Activated CD8-positive, alpha-beta T cell treated with anti-CD3 and anti-CD28 coated beads for 36 hours (primary cell): ENCODE data around the gene CCDC175. TPM values are rescaled to one million over a fixed set of nuclear protein-coding genes. Genes with fewer than 3 reads are reported as not detected.

Experiments used
- ATAC-seq: fragments of 200-7000 bp; cut with Tn5 transposase; one replicate; pipeline ENCODE4 v1.10.0; 2021; ENCODE audit warnings: mild to moderate bottlenecking, moderate library complexity
- CTCF ChIA-PET: fragments of 350-600 bp; sonication (Branson Sonifier 250); formaldehyde crosslinking; loops from one replicate; lab custom pipeline; 2021; ENCODE audit warnings: antibody characterized with exemption; lab: Charles Lee
- POLR2A ChIA-PET: fragments of 350-600 bp; sonication (Branson Sonifier 250); formaldehyde crosslinking; loops from one replicate; lab custom pipeline; 2021; ENCODE audit warnings: antibody characterized with exemption; lab: Charles Lee
- DNase-seq: peaks from one replicate; pipeline ENCODE4 v3.0.0-alpha.2; 2020
- H3K27ac Mint-ChIP-seq: one replicate; pipeline ENCODE4 v1.8.0; 2021; ENCODE audit warnings: mild to moderate bottlenecking, mixed read lengths
- H3K27me3 Mint-ChIP-seq: one replicate; pipeline ENCODE4 v1.8.0; 2021; ENCODE audit warnings: mixed read lengths
- H3K36me3 Mint-ChIP-seq: one replicate; pipeline ENCODE4 v1.8.0; 2021; ENCODE audit warnings: low read depth, mixed read lengths
- H3K4me1 Mint-ChIP-seq: one replicate; pipeline ENCODE4 v1.8.0; 2021; ENCODE audit warnings: low read depth, mixed read lengths
- H3K4me3 Mint-ChIP-seq: one replicate; pipeline ENCODE4 v1.8.0; 2021; ENCODE audit warnings: mild to moderate bottlenecking, moderate library complexity, mixed read lengths
- H3K9me3 Mint-ChIP-seq: one replicate; pipeline ENCODE4 v1.8.0; 2021; ENCODE audit warnings: mixed read lengths
- CTCF ChIP-seq: fragments of 200-600 bp; IDR thresholded peaks from one replicate; pipeline ENCODE4 v1.8.0; 2022; ENCODE audit warnings: antibody characterized with exemption, mild to moderate bottlenecking
- intact Hi-C: fragments of 100-400 bp; cut with micrococcal nuclease; formaldehyde crosslinking; loops from one replicate; pipeline ENCODE4 v1.10.0; 2022
- total RNA-seq, 2 experiments: library from RNA; stranded (reverse); gene quantifications; one replicate each; pipeline ENCODE4 v1.2.3, GENCODE V29; 2021

The CCDC175 gene
- total RNA-seq, 2 experiments from 2014 or later = not detected

GRCh38 chr14:59509101-59509500 lies 67.5 kb downstream of the CCDC175 start:
- peaks cover 8% of the 10 kb centered on the region for H3K4me1 Mint-ChIP-seq
- CTCF ChIA-PET = interaction anchor here (0.7 to 6.5 kb wide), 2 partner anchors 68 to 675 kb away, joined by 3 to 75 read pairs; partner anchors contain the start of gene CCDC175

GRCh38 chr14:59507752-59508103 lies 68.9 kb downstream of the CCDC175 start:
- H3K4me3 Mint-ChIP-seq = no peak overlapping the region
- POLR2A ChIA-PET = no interaction called here

More at GRCh38 chr14:59509101-59509500, 67.5 kb downstream of the CCDC175 start:
- no peak for TF ChIP-seq CTCF
- no peak for DNase-seq
- intact Hi-C loops = loop anchor here (5.0 kb wide), 1 partner anchor 68 kb away; the partner anchor contains the start of gene CCDC175
- POLR2A ChIA-PET = no interaction called here
- Mint-ChIP-seq H3K9me3 (no peaks in the 10 kb centered on the region), H3K36me3 (no peaks in the 10 kb centered on the region), H3K27me3 (peaks cover 9% of the 10 kb centered on the region), H3K27ac (no peak overlapping the region), H3K4me3 (no peak overlapping the region)
- no peak for ATAC-seq

GRCh38 chr14:59507063-59507751 lies 69.4 kb downstream of the CCDC175 start:
- intact Hi-C loops = loop anchor here (5.0 kb wide), 1 partner anchor 70 kb away; the partner anchor contains the start of gene CCDC175
- Mint-ChIP-seq H3K4me3 (no peak overlapping the region), H3K4me1 (peaks cover 8% of the 10 kb centered on the region), H3K27me3 (peaks cover 6% of the 10 kb centered on the region), H3K36me3 (peaks cover 1% of the 10 kb centered on the region), H3K9me3 (no peaks in the 10 kb centered on the region), H3K27ac (no peak overlapping the region)
- ChIA-PET CTCF (interaction anchor here (0.8 to 6.5 kb wide), 18 partner anchors 8 to 682 kb away, joined by 3 to 75 read pairs (median 4); partner anchors contain the start of genes CCDC175, JKAMP and L3HYPDH), POLR2A (interaction anchor here (0.5 kb wide), 1 partner anchor 670 kb away, joined by 3 read pairs; no protein-coding TSS in a partner anchor)
- peak; percentile 83 for TF ChIP-seq CTCF
- ATAC-seq (peak; percentile 97), DNase-seq (peak; percentile 77)

More at GRCh38 chr14:59507752-59508103, 68.9 kb downstream of the CCDC175 start:
- Mint-ChIP-seq H3K36me3 (peaks cover 1% of the 10 kb centered on the region), H3K27ac (no peak overlapping the region), H3K27me3 (peaks cover 6% of the 10 kb centered on the region), H3K9me3 (no peaks in the 10 kb centered on the region), H3K4me1 (peaks cover 8% of the 10 kb centered on the region)
- DNase-seq (no peak), ATAC-seq (no peak)
- CTCF ChIA-PET = interaction anchor here (0.8 to 6.5 kb wide), 18 partner anchors 9 to 681 kb away, joined by 3 to 75 read pairs (median 4); partner anchors contain the start of genes CCDC175, JKAMP and L3HYPDH
- intact Hi-C loops = loop anchor here (5.0 kb wide), 1 partner anchor 70 kb away; the partner anchor contains the start of gene CCDC175
- no peak for TF ChIP-seq CTCF

- no peaks in the 10 kb centered on the region for H3K27me3 Mint-ChIP-seq
- TF ChIP-seq CTCF = no peak
- POLR2A ChIA-PET = no interaction called here
- no peak overlapping the region for H3K27ac Mint-ChIP-seq
- DNase-seq (no peak), ATAC-seq (no peak)
- H3K4me1 Mint-ChIP-seq = peaks cover 8% of the 10 kb centered on the region
- H3K36me3 Mint-ChIP-seq = peaks cover 1% of the 10 kb centered on the region
- CTCF ChIA-PET = interaction anchor here (0.7 to 1.2 kb wide), 2 partner anchors 19 to 73 kb away, joined by 3 read pairs; partner anchors contain the start of genes JKAMP and L3HYPDH
- H3K4me3 Mint-ChIP-seq = no peak overlapping the region
- H3K9me3 Mint-ChIP-seq = no peaks in the 10 kb centered on the region
- intact Hi-C loops = no loop called here
These were observed 73.4 kb downstream of the CCDC175 start for GRCh38 chr14:59503256-59503655.

GRCh38 chr14:59500732-59501131 lies 75.9 kb downstream of the CCDC175 start:
- POLR2A ChIA-PET = no interaction called here
- CTCF ChIA-PET = interaction anchor here (0.8 to 1.8 kb wide), 3 partner anchors 11 to 76 kb away, joined by 3 to 8 read pairs (median 3); partner anchors contain the start of genes CCDC175, JKAMP and L3HYPDH
- H3K27ac Mint-ChIP-seq = no peak overlapping the region

More at GRCh38 chr14:59500732-59501131, 75.9 kb downstream of the CCDC175 start:
- no peak for DNase-seq
- Mint-ChIP-seq H3K4me3 (no peak overlapping the region), H3K9me3 (no peaks in the 10 kb centered on the region), H3K4me1 (peaks cover 12% of the 10 kb centered on the region), H3K27me3 (no peaks in the 10 kb centered on the region), H3K36me3 (peaks cover 7% of the 10 kb centered on the region)
- intact Hi-C loops = no loop called here
- TF ChIP-seq CTCF = no peak
- ATAC-seq = no peak
